Measurements from ENCODE around the gene TMEM232. TPM values are rescaled to one million over a fixed set of nuclear protein-coding genes. Genes with fewer than 3 reads are reported as not detected.

TMEM232 gene
- total and polyA plus RNA-seq, 8 donors: 0.68 to 3.5 (median 2.2) TPM

GRCh38 chr5:110477911-110478310 is 248.6 kb downstream of the TMEM232 start:
- no peaks in the 10 kb centered on the region for H3K9me3 ChIP-seq
- H3K27ac ChIP-seq: no peak overlapping the region
- DNase-seq (no peak), FAIRE-seq (no peak), ATAC-seq (no peak)
- 84 to 85% methylated on average over 3 of the region's 3 CpGs for WGBS, 2 donors
- no peaks in the 10 kb centered on the region for H3K36me3 ChIP-seq
- H3K4me3 ChIP-seq: no peak overlapping the region
- H3K27me3 ChIP-seq: no peaks in the 10 kb centered on the region
- TF ChIP-seq, protein P1, sequence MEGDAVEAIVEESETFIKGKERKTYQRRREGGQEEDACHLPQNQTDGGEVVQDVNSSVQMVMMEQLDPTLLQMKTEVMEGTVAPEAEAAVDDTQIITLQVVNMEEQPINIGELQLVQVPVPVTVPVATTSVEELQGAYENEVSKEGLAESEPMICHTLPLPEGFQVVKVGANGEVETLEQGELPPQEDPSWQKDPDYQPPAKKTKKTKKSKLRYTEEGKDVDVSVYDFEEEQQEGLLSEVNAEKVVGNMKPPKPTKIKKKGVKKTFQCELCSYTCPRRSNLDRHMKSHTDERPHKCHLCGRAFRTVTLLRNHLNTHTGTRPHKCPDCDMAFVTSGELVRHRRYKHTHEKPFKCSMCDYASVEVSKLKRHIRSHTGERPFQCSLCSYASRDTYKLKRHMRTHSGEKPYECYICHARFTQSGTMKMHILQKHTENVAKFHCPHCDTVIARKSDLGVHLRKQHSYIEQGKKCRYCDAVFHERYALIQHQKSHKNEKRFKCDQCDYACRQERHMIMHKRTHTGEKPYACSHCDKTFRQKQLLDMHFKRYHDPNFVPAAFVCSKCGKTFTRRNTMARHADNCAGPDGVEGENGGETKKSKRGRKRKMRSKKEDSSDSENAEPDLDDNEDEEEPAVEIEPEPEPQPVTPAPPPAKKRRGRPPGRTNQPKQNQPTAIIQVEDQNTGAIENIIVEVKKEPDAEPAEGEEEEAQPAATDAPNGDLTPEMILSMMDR (IDR thresholded peaks at IDR 0.05): no peak
- H3K4me1 ChIP-seq: no peaks in the 10 kb centered on the region
- intact Hi-C loops (cut with DNase I): no loop called here

- DNase-seq (no peak), ATAC-seq (no peak), FAIRE-seq (no peak)
- H3K27ac ChIP-seq: no peak overlapping the region
- no peaks in the 10 kb centered on the region for H3K4me1 ChIP-seq
- H3K4me3 ChIP-seq: no peak overlapping the region
- H3K9me3 ChIP-seq: no peaks in the 10 kb centered on the region
- no peaks in the 10 kb centered on the region for H3K27me3 ChIP-seq
- H3K36me3 ChIP-seq: no peaks in the 10 kb centered on the region
- TF ChIP-seq, protein P1 (IDR thresholded peaks at IDR 0.05): no peak
- intact Hi-C loops (cut with DNase I): no loop called here
These were observed 250.3 kb downstream of the TMEM232 start for GRCh38 chr5:110476164-110476563.

GRCh38 chr5:110475529-110475928 is 250.9 kb downstream of the TMEM232 start:
- intact Hi-C loops (cut with DNase I): no loop called here
- H3K27ac ChIP-seq: no peak overlapping the region
- FAIRE-seq: no peak
- no peaks in the 10 kb centered on the region for H3K9me3 ChIP-seq
- WGBS, 2 donors: 38 to 46% methylated on average over 1 of the region's 1 CpG
- no peaks in the 10 kb centered on the region for H3K36me3 ChIP-seq
- H3K27me3 ChIP-seq: no peaks in the 10 kb centered on the region
- H3K4me3 ChIP-seq: no peak overlapping the region
- TF ChIP-seq, protein P1 (IDR thresholded peaks at IDR 0.05): no peak
- no peak for ATAC-seq
- H3K4me1 ChIP-seq: no peaks in the 10 kb centered on the region
- DNase-seq: no peak

GRCh38 chr5:110469486-110469885 is 257.0 kb downstream of the TMEM232 start:
- Histone ChIP-seq H3K27ac (no peak overlapping the region), H3K4me3 (no peak overlapping the region), H3K4me1 (no peaks in the 10 kb centered on the region), H3K36me3 (no peaks in the 10 kb centered on the region), H3K27me3 (no peaks in the 10 kb centered on the region), H3K9me3 (no peaks in the 10 kb centered on the region)
- 85 to 87% methylated on average over 4 of the region's 4 CpGs for WGBS, 2 donors
- ATAC-seq (no peak), DNase-seq (no peak), FAIRE-seq (no peak)
- TF ChIP-seq, protein P1 (IDR thresholded peaks at IDR 0.05): no peak
- intact Hi-C loops (cut with DNase I): no loop called here

DNA sequence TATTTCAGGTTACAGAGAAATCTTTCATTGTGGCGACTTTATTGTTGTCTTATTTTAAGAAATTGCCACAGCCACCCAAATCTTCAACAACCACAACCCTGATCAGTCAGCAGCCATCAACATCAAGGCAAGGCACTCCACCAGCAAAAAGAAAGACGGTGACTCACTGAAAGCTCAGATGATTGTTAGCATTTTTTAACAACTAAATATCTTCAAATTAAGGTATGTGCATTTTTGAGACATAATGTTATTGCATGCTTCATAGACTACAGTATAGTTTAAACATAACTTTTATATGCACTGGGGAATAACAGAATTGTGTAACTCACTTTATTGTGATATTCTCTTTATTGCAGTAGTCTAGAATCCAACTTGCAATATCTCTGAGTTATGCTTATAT is 263.4 kb downstream of the TMEM232 start:
- WGBS, 2 donors: 76 to 86% methylated on average over 2 of the region's 2 CpGs
- no peak overlapping the region for H3K4me3 ChIP-seq
- H3K4me1 ChIP-seq: no peaks in the 10 kb centered on the region
- DNase-seq (no peak), FAIRE-seq (no peak), ATAC-seq (no peak)
- H3K9me3 ChIP-seq: no peaks in the 10 kb centered on the region
- no peaks in the 10 kb centered on the region for H3K36me3 ChIP-seq
- no peaks in the 10 kb centered on the region for H3K27me3 ChIP-seq
- TF ChIP-seq, protein P1 (IDR thresholded peaks at IDR 0.05): no peak
- intact Hi-C loops (cut with DNase I): loop anchor here in 1 of 3 donors (5.0 kb wide), 1 partner anchor 39 kb away; no protein-coding TSS in a partner anchor
- no peak overlapping the region for H3K27ac ChIP-seq

Data from pancreas (tissue), 10 donors.